DMS114 treated with DMSO at 0.1 percent for 48 hours (cell line): ENCODE results near the gene NUDC.
A peak's percentile ranks its signal among the peaks of the same experiment; 100 is the strongest.
"Not testable (repeated sequence)": the region's sequence is repeated elsewhere in the genome, so short reads cannot be mapped to it uniquely, and the experiment has no call there.

Source experiments
- DNase-seq: peaks from one replicate; lab custom pipeline; 2025; ENCODE audit not compliant: unreplicated experiment; lab: John Stamatoyannopoulos, UW

The NUDC gene

DNA sequence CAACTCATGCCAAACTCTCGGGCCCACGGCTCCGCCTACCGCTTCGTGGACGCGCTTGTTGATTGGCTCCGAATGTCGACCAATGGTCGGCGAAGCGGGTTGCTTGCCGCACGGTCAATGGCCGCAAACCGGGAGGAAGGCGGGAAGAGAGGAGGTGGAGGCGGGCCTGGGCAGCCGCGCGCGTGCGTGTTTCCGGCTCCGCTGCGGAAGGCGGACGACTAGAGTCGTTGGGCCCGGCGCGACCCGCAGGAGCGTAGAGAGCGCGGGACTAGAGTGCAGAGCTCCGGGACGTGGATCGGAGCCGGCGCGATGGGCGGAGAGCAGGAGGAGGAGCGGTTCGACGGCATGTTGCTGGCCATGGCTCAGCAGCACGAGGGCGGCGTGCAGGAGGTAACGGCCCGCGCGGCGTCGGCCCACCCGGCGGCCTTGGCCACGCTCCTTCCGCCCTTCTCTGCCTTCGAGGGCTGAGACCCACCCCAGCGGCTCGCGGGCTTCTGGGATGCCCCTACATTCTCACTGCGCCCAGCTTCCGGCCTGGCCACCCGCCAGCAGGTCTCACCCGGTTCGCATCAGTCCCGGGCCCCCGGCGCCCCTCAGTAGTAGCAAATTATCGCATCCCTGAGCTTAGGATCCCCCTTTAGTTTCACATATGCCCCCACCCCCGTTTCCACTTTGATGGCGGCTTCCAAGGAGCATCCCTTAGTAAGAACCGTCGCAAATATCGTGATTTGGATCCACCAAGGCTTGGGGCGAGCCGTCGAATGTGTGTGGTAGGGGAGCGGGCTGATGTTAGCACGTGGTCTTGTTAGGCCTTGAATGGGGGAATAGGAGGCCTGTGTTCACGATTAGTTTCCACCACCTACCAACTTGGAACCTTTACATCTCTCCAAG is at the start of gene NUDC:
Gene NUDC (plus strand): TSS at position 204 of the 891 bp plus-strand sequence. CDS start 106 bp downstream, at position 310.
- DNase-seq, result peak; percentile 94

DNA sequence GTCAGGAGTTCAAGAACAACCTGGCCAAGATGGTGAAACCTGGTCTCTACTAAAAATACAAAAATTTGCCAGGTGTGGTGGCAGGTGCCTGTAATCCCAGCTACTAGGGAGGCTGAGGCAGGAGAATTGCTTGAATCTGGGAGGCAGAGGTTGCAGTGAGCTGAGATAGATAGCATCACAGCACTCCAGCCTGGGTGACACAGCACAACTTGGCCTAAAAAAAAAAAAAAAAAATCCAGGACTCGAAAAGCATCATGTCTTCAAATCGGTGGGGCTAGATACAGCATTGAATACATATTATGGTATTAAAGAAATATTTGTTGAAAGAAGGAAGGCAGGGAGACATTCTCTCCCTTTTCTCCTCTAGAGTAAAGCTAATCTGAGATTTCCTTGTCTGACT is 48.4 kb upstream of the NUDC start:
- DNase-seq, result not testable (repeated sequence)

DNA sequence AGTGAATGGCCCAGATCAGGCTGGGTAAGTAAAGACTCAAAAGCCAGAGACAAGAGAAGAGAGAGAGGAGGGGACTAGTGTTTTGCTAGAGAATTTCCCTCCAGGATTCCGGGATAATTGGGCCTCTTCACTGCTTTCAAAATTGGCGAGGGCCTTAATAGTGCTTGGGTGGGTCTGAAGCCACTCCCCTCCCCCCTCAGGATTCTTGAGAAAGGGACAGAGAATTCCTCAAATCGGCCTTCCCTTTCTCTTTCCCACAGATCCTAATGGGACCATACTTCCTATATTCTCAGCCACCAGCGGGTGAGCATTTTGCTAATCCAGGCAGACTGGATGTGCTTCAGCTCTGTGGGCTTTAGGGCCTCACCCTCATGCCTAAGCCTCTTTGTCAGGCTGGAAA is 46.6 kb upstream of the NUDC start:
- DNase-seq, result no peak

DNA sequence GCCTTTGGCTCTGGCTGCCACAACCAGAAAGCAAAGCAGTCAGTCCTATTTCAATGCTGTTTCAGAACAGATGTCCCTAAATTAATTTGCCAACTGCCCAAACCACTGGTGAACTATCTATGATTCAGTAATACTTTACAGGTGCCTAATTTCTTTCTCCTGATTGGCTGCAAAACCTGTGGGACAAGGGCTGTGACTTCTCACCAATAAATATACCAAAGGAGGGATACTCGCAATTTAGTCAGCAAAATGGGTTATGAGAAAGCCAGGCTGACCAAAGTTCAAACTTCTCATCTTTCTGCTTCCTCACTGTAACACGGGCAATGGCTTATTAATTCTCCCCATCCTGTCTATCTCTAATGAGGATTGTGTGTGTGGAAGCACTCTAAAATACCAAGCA is 44.2 kb upstream of the NUDC start:
- no peak for DNase-seq

DNA sequence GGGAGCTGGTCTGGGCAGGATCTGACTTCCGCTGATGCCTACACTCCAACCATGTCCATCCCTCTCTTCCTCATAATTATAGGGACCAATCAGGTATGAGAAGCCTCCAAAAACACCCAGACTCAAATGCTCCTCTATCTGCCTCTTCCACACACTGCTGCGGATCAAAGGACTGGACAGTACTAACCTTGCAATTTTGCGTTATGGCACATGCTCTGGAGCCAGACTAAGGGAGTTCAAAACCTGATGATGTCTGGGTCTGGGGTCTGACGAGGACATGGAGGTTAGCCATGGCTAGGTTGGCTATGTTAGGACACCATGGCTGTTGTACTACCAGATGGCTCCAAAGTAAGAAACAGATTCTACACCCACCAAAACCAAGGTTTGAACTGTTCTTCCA is 41.8 kb upstream of the NUDC start:
- DNase-seq, result no peak

DNA sequence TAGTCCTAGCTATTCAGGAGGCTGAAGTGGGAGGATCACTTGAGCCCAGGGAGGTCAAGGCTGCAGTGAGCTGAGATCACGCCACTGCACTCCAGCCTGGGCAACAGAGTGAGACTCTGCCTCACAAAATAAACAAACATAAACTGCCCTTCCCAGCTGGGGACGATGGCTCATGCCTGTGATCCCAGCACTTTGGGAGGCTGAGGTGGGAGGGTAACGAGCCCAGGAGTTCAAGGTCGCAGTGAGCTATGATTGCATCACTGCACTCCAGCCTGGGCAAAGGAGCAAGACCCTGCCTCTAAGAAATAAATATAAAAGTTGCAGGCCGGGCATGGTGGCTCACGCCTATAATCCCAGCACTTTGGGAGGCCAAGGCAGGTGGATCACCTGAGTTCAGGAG is 39.9 kb upstream of the NUDC start:
- DNase-seq, result not testable (repeated sequence)

DNA sequence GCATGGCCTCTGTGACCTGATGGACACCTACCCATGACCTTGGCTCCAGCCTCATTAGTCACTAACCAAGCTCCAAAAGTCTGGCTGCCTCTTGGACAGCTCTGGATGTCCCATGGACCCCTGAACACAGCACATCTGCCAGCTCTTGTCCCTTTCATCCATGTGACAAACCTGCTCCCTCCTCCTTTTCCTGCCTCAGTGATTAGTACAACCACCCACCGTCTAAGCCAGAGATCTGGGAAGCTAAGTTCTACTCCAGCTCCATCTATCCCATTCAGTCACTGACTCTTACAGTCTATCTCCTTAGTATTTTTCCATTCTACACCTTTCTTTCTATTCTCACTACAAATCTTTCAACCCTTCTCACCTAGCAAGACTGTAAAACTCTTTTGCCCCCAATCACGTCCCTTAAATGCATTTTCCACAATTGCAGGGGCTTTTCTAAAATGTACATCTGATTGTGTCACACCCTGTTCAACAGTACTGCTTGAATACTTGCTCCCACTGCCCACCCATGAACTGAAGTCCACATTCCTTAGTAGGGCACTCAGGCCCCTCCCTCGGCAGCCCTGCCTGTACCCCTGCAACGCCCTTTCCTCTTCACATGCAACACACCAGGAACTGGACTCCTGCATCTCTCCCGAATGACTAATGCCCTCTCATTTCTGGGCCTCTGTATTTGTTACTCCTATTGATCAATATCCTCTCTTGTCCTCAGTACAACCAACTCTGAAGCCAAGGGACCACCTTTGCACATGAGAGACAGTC is 38.7 kb upstream of the NUDC start:
- DNase-seq, result no peak

DNA sequence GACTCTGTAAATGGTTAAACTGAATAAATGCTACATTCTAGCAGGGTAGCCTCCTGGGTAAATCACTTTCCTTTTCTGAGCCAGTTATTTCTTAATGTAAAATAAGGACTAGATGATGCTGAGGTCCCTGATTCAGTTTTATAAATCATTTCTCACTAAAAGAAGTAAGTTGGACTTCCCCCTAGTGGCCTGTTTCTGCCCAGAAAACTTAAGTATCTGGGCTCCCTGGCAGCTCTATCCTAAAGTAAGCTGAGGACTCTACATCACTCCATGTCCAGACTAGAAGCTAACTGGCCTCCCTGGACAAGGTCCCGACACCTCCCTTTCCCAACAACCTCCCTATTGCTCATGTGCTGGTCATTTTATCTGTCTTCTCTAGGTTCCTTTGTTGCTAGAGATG is 34.4 kb upstream of the NUDC start:
- DNase-seq, result peak; percentile 55

DNA sequence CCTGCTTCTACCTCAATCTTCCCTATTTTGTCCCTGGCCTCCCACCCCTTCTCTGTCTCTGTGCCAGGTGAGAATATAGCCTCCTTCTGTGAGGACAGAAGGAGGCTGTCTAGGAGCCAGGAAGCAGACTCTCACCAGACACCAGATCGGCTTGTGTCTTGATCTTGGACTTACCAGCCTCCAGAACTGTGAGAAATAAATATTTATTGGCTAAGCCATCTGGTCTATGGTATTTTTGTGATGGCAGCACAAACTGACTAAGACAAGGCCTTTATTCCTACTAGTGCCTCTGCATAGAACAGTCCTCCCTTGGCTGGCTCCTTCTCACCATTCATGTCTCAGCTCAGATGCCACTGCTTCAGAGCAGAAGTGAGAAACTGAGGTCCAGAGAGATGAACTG is 33.3 kb upstream of the NUDC start:
- no peak for DNase-seq

DNA sequence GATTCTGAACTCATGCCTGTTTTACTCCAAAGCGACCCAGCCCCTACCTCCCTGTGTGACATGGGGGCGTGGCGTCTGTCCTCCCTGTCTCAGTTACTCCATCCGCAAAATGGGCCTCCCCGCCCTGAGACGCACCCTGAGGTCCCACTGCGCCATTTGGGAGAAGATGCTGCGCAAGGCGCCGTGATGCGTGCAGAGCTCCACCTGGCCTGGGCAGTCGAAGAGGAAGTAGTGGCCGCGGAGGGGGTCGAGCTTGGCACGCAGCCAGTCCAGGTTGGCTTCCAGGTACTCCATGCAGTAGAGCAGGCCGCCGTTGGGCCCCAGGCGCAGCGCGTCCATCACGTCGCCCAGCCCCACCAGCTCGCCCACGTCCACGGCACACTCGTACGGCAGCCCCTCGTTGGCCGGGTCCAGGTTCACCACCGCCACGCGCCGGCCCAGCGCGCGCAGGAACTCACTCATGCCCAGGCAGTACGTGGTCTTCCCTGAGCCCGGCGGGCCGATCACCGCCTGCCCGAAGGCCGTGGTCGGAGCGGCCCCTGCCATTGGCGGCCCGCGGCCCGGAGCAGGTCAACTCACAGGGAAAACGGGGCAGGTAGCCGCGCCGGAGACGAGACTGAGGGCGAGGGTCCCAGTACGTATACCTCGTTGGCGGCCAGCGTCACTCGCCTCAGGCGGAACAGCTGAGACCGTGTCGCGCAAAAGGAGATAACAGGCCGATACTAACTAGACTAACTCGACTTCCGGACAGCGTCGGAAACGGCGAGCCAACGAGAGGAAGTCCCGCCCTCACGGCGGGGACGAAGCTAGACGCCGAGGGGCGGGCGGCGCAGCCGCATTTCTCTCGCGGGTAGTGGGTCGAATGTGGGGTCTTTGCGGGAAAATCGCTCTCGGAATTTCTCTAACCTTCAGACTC is 31.7 kb upstream of the NUDC start, which contains the start of gene GPN2:
Gene GPN2 (minus strand): TSS at position 733 of the 916 bp plus-strand sequence. CDS start 187 bp downstream, at position 546.
- peak; percentile 73 for DNase-seq

DNA sequence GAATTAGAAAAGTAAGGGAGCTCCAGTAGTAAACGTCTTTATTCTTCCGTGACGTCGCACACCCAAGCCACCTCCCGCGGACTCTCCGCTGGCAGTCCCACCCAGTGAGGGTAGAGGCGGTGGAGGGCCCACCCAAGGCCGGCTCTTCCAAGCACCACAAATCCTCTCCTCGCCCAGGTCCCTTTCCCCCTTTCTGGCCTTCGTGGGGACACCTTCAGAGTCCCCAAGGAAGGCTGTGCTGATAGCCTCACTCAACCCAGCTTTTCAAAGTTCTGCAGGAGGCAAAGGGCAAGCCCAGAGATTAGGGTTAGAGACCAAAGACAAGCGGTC is 31.1 kb upstream of the NUDC start:
- no peak for DNase-seq

DNA sequence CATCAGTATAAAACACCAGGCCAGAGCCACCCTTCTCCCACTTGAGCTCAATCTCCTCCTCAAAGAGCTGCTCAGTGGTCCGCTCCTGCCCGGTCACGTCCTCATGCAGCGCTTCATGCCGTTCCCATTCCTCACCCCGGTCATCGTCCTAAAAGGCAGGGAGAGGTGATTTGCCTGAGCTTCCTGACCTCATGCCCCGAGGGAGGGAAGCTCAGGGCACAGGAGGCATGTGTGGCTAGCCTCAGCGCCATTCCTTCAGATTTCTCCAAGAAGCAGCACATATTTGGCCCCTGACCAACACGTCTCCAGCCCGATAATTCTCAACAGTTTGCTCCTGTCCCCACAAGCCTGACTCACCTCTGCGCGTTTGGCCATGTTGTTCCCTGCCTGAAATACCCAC is 27.3 kb upstream of the NUDC start:
- DNase-seq, result no peak

DNA sequence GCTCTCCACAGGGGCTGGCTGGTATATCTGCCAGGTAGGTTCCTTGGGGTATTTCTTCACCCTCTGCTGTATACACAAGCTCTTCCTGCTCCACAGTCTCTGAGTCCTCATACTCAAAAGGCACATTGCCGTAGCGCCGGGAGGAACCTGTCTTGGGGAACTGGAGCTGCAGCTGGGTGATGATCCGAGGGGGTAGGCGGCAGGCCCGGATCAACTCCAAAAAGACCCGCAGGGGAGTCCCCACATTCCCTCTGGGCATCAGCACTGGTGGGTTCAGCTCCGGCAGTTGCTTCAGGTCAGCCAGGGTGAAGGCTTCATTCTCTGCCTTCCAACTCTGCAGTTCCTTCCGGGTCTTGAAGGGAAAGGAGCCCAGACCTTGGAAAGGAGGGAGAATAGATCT is 24.2 kb upstream of the NUDC start:
- no peak for DNase-seq

DNA sequence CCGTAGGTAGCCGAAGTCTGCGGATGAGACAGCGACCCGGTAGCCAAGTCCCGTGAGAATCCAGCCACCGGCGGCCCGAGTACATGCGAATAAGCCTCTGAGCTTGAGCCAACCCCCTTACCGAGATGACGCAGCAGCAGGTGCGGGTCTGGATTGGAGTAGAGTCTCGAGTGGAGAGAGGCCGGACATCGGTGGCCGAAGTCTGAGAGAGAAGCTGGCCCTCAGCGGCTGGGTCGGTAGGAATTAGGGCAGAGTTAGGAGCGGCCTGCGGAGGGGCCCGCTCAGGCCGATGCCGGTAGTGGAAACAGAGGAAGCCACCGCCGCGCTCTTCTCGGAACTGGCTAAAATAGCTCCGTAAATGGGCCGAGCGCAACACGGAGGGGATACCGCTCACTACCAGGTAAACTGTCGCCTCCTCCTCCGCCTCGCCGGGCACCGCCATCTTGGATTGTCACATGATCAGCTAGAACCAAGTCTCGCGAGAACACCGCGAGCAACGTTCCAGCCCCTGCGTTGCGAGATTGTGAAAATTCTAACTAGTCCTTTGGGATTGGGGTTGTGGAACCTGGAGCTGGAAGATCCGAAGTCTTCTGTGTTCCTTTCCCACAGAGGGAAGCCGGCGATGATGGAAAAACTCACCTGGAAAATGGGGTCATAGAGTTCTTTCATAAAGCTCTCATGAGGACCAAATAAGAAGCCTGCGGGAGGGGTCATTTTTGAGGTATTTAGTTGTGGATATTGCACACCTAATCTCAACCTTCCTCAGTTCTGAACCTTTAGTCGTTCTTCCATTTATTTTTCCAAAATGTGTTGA is 21.3 kb upstream of the NUDC start, which contains the start of gene GPATCH3:
Gene GPATCH3 (minus strand): TSS at position 467 of the 814 bp plus-strand sequence. CDS start 25 bp downstream, at position 442.
- peak; percentile 83 for DNase-seq

DNA sequence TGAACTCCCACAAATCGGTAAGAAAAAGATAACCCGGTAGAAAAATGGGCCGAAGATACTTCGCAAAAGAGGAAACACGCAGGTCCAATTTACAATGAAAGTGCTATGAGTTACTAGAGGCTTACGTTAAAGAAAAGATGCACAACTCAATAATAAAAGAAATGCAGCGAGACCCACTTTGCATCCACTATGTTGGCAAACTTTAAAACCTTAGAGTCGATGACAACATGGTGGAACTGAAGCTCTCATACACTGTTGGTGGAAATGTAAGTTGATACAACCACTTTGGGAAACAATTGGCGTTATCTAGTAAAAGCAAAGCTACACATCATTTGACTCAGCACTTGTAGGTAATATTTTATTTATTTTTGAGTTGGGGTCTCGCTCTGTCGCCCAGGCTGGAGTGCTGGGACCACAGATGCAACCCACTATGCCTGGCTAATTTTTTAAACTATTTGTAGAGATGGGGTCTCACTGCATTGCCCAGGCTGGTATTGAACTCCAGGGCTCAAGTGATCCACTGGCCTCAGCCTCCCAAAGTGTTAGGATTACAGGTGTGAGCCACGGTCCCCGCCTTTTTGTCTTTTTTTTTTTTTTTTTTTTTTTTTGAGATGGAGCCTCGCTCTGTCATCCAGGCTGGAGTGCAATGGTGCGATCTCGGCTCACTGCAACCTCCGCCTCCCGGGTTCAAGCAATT is 20.6 kb upstream of the NUDC start:
- no peak for DNase-seq

DNA sequence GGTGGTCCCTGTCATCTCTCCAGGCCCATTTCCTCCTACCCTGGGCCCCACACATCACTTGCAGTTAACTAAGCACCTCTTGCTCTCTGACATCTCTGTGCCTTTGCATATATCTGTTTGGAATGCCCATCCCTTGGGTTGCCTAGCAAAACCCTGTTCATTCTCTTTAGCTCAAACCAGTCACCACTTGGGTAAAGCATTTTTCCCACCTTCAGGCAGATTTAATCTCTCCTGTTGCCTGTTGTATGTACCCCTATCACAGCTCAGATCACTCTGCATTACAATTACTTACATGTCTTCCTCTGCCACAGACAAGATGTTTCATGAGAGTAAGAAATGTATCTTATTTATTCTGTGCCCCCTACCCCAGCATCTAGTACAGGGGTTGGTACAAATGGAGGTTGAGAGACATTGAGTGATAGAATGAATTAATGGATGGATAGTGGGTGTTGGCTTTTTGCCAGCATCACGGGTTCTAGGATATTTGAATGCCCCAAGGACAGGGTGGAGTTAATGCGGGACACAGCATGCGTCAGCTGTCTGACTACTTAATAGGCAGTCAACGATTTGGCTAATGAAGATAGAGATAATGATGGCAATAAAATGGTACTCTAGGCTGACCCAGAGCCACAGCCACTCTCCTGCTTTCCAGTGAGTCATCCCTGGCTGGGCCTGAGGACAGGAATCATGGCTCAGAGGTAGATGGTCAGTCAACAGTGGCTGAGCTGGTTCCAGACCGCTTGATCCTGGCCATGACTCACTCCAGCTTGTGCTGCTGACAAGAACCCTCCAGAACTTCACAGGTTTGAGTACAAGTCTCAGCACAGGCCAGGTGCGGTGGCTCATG is 14.2 kb upstream of the NUDC start:
- DNase-seq, result no peak

DNA sequence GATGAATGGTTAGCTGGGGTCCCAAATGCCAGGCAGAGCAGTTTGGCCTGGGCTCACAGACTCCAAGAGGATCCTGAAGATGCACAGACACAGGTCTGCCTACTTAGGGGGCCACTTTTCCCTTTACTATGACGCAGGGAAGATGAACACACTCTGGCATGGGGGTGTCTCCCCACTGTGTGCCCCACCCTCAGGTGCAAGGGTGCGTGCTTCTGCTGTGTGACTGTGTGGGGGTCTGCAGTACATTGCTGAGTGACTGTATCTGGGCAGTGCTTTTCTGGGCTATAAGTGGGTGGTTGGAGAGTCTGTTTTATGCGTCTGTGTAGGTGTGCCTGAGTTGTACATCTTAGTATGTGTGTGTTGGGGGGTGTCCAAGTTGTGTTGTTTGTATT is 11.6 kb upstream of the NUDC start:
- no peak for DNase-seq

DNA sequence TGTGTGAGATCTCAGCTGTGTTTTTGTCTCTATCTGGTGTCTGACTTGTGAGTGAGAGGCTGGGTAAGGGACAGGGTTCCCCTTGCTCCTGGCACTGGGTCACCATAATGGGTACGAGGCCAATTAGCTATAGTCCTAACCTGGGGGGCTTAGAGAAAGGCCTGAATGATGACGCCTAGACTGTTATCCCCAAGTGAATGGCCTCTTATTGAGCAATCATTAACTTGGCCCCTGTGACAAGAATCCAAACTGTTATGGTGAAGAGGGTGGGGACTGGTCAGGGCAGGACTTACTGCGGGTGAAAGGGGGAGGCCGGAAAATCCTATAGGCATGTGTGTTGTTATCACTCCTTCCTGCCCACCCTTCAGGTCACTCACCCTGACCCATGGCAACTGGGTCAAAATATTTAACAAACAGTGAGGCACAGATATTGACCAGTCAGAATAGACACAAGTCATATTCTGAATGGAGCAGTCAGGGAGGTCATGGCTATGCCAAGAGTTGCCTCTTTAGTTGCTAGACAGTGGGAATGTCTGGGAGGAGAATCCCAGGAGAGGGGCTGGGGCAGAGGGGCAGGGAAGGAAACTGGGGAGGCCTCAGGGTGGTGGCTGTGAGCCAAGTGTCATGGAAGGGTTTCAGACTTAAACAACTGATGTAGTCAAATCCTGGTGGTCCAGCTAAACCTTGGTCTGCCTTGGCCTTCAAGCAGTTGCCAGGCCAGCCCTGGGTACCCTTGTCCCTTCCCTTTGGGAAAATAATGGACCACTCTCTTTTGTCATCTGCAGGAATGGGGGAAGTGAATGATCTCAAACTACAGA is 11.0 kb upstream of the NUDC start:
- DNase-seq, result no peak
